ENCODE data around the gene SLC7A11.

Gene SLC7A11

DNA sequence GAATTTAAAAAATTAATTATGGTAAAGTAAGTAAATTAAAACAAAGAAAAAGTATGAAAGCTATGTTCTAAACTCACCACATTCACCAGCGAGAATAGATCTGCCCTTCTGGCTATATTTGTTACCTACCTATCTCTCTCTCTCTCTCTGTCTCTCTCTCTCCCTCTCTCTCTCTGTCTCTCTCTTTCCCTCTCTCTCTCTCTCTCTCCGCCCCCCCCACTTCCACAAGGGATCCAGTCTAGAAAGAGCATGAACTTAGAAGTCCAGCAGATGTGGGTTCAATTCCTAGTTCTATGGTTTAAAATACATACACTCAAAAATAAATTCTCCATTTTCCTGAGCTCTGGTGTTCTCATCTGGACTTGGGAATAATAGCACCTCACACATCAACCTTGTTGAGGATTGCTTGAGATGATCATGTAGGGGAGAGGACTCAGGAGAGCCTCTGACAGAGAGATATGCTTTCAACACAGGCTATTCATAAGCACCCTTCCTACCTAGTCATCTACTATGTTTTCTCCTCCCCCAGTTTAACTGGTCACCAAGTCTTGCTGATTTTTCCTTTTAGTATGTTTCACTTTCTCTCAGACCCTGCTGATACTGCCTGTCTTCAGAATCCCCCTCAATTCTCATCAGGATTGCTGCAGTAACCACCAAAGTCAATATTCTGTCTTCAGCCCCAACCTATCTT is 64.7 kb downstream of the SLC7A11 start:
- H3K27me3 ChIP-seq (ENCODE audit: insufficient read depth, low read depth), result no peaks in the 10 kb centered on the region
- H2AFZ ChIP-seq (ENCODE audit: low read depth), result no peak overlapping the region
- TF ChIP-seq, protein P1, sequence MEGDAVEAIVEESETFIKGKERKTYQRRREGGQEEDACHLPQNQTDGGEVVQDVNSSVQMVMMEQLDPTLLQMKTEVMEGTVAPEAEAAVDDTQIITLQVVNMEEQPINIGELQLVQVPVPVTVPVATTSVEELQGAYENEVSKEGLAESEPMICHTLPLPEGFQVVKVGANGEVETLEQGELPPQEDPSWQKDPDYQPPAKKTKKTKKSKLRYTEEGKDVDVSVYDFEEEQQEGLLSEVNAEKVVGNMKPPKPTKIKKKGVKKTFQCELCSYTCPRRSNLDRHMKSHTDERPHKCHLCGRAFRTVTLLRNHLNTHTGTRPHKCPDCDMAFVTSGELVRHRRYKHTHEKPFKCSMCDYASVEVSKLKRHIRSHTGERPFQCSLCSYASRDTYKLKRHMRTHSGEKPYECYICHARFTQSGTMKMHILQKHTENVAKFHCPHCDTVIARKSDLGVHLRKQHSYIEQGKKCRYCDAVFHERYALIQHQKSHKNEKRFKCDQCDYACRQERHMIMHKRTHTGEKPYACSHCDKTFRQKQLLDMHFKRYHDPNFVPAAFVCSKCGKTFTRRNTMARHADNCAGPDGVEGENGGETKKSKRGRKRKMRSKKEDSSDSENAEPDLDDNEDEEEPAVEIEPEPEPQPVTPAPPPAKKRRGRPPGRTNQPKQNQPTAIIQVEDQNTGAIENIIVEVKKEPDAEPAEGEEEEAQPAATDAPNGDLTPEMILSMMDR (conservative IDR thresholded peaks at IDR 0.05; ENCODE audit: low read depth, low read length), result no peak
- no peak overlapping the region for H3K9ac ChIP-seq
- H3K4me2 ChIP-seq, result no peak overlapping the region
- H3K79me2 ChIP-seq (ENCODE audit: insufficient read depth, low read depth), result no peaks in the 10 kb centered on the region
- H4K20me1 ChIP-seq (ENCODE audit: insufficient read depth), result no peaks in the 10 kb centered on the region
- H3K36me3 ChIP-seq (ENCODE audit: insufficient read depth), result no peaks in the 10 kb centered on the region
- H3K4me3 ChIP-seq (IDR thresholded peaks at IDR 0.05; ENCODE audit: insufficient read depth, low read depth, low read length), result no peak overlapping the region
- H3K4me1 ChIP-seq (ENCODE audit: low read depth, poor library complexity, severe bottlenecking), result no peaks in the 10 kb centered on the region
- H3K27ac ChIP-seq, result no peak overlapping the region

DNA sequence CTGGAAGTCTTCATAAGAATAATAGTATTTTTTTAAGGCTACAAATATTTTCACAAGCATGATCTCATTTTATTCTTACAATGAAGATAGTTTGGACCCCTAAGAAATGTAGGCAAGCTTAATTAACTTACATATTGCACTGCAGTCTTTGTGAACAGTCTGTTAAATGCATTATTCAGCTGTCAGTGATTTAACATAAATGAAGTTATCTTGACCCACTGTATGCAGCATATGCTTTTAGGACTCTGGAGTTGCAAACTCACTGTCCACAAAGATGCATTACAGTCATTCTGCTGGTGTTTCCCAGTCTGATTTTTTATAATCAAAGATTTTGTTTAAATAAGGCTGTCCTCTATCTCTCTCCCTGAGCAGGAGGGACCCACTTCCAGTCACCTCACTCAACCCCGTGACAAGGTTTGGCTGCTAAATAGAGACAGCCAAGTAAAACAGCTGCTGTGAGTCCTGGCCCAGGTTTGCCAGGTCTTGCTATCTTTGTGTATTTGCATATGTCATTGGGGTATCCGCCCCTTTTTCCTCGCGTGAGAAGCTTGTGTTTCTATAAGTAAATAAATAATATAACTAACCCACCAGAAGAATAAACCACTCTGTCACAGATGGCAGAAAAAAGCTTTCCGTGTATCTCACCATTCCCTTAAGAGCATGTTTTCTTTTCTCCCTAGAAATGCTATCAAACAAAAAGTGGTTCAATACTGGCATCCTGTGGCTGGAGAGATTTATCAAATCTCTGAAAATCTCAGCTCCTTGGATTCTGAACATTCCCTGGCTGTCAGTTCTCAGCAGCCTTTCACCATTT is 67.0 kb downstream of the SLC7A11 start:
- H3K79me2 ChIP-seq (ENCODE audit: insufficient read depth, low read depth), result no peaks in the 10 kb centered on the region
- no peak overlapping the region for H2AFZ ChIP-seq (ENCODE audit: low read depth)
- H3K36me3 ChIP-seq (ENCODE audit: insufficient read depth), result no peaks in the 10 kb centered on the region
- no peaks in the 10 kb centered on the region for H3K4me1 ChIP-seq (ENCODE audit: low read depth, poor library complexity, severe bottlenecking)
- TF ChIP-seq, protein P1 (conservative IDR thresholded peaks at IDR 0.05; ENCODE audit: low read depth, low read length), result no peak
- H3K9ac ChIP-seq, result no peak overlapping the region
- no peak overlapping the region for H3K27ac ChIP-seq
- no peak overlapping the region for H3K4me3 ChIP-seq (IDR thresholded peaks at IDR 0.05; ENCODE audit: insufficient read depth, low read depth, low read length)
- H3K27me3 ChIP-seq (ENCODE audit: insufficient read depth, low read depth), result no peaks in the 10 kb centered on the region
- no peaks in the 10 kb centered on the region for H4K20me1 ChIP-seq (ENCODE audit: insufficient read depth)
- H3K4me2 ChIP-seq, result no peak overlapping the region

DNA sequence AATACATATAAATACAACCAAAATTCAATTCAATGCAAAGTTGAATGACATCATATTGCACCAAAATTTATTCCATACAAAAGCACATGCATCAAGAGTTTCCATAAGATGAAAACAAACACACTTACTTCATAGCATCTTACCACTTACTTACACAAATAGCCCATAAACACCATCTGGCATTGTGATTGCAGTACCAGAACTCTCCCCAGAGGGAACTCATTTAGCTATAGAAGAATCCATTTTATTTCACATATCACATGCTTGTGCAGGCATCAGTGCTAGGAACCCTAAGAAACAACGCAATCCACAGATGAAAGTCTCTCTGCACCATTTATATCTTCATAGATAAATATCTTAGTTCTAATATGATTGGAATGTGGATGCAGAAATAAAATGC is 77.9 kb downstream of the SLC7A11 start:
- H3K9ac ChIP-seq, result no peak overlapping the region
- no peaks in the 10 kb centered on the region for H3K36me3 ChIP-seq (ENCODE audit: insufficient read depth)
- no peak overlapping the region for H2AFZ ChIP-seq (ENCODE audit: low read depth)
- H3K4me1 ChIP-seq (ENCODE audit: low read depth, poor library complexity, severe bottlenecking), result no peaks in the 10 kb centered on the region
- H3K4me2 ChIP-seq, result no peak overlapping the region
- no peaks in the 10 kb centered on the region for H4K20me1 ChIP-seq (ENCODE audit: insufficient read depth)
- no peak overlapping the region for H3K27ac ChIP-seq
- no peaks in the 10 kb centered on the region for H3K27me3 ChIP-seq (ENCODE audit: insufficient read depth, low read depth)
- no peak overlapping the region for H3K4me3 ChIP-seq (IDR thresholded peaks at IDR 0.05; ENCODE audit: insufficient read depth, low read depth, low read length)
- no peaks in the 10 kb centered on the region for H3K79me2 ChIP-seq (ENCODE audit: insufficient read depth, low read depth)
- TF ChIP-seq, protein P1 (conservative IDR thresholded peaks at IDR 0.05; ENCODE audit: low read depth, low read length), result no peak

DNA sequence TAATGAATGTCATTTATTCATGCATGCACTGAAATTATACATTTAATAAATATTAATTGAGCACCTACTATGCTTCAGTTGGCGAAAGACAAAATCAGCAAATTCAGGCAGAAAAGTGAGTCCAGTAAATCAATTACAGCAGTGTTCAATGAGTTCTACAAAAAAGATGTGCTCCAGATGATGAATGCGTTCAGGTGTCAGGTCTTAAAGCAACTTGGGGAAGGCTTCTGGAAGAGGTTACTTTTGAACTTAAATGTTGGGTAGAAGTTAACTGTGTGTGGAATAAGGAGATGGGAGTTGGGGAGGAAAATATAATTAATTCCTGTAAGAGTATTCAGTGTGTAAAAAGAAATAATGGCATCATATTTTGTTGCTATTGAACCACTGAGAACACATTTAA is 79.0 kb downstream of the SLC7A11 start:
- Histone ChIP-seq H3K9ac (no peak overlapping the region), H3K27me3 (ENCODE audit: insufficient read depth, low read depth) (no peaks in the 10 kb centered on the region), H3K4me3 (IDR thresholded peaks at IDR 0.05; ENCODE audit: insufficient read depth, low read depth, low read length) (no peak overlapping the region), H3K27ac (no peak overlapping the region), H3K36me3 (ENCODE audit: insufficient read depth) (no peaks in the 10 kb centered on the region), H3K4me1 (ENCODE audit: low read depth, poor library complexity, severe bottlenecking) (no peaks in the 10 kb centered on the region), H3K79me2 (ENCODE audit: insufficient read depth, low read depth) (no peaks in the 10 kb centered on the region), H2AFZ (ENCODE audit: low read depth) (no peak overlapping the region), H3K4me2 (no peak overlapping the region), H4K20me1 (ENCODE audit: insufficient read depth) (no peaks in the 10 kb centered on the region)
- TF ChIP-seq, protein P1 (conservative IDR thresholded peaks at IDR 0.05; ENCODE audit: low read depth, low read length), result no peak

All from KMS-11 (cell line).